ENCODE results near the gene DNAJB13.

Gene DNAJB13

GRCh38 chr11:73946798-73947458, 3.9 kb upstream of the DNAJB13 start:
- no peaks in the 10 kb centered on the region for H3F3A ChIP-seq (ENCODE audit: insufficient read depth, low read length)
- no peak overlapping the region for H3K27ac ChIP-seq (ENCODE audit: low read length)
- H3K36me3 ChIP-seq (replicated peaks; ENCODE audit: insufficient read depth, low read length) = no peaks in the 10 kb centered on the region
- TF ChIP-seq, protein P1, sequence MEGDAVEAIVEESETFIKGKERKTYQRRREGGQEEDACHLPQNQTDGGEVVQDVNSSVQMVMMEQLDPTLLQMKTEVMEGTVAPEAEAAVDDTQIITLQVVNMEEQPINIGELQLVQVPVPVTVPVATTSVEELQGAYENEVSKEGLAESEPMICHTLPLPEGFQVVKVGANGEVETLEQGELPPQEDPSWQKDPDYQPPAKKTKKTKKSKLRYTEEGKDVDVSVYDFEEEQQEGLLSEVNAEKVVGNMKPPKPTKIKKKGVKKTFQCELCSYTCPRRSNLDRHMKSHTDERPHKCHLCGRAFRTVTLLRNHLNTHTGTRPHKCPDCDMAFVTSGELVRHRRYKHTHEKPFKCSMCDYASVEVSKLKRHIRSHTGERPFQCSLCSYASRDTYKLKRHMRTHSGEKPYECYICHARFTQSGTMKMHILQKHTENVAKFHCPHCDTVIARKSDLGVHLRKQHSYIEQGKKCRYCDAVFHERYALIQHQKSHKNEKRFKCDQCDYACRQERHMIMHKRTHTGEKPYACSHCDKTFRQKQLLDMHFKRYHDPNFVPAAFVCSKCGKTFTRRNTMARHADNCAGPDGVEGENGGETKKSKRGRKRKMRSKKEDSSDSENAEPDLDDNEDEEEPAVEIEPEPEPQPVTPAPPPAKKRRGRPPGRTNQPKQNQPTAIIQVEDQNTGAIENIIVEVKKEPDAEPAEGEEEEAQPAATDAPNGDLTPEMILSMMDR (IDR thresholded peaks at IDR 0.05; ENCODE audit: low read length) = no peak
- TF ChIP-seq EZH2phosphoT487 (IDR thresholded peaks at IDR 0.05; ENCODE audit: low read length) = no peak
- no peak for TF ChIP-seq EZH2 (optimal IDR thresholded peaks at IDR 0.05; ENCODE audit: low read depth, low read length)
- no peak for DNase-seq
- H3K79me2 ChIP-seq (ENCODE audit: low read length) = no peaks in the 10 kb centered on the region
- H3K4me3 ChIP-seq (ENCODE audit: low read length) = no peak overlapping the region
- no peaks in the 10 kb centered on the region for H3K27me3 ChIP-seq (replicated peaks; ENCODE audit: insufficient read depth, low read length)
- H3K4me1 ChIP-seq (ENCODE audit: low read length) = no peaks in the 10 kb centered on the region
- no peak overlapping the region for H2AFZ ChIP-seq (ENCODE audit: low read length)
- H3K4me2 ChIP-seq (ENCODE audit: low read depth, low read length) = no peak overlapping the region
- no peaks in the 10 kb centered on the region for H4K20me1 ChIP-seq (ENCODE audit: insufficient read depth, low read length)
- H3K9me3 ChIP-seq (replicated peaks; ENCODE audit: insufficient read depth, low read length) = no peaks in the 10 kb centered on the region
- H3K9ac ChIP-seq (ENCODE audit: low read length) = no peak overlapping the region
- H3K9me2 ChIP-seq (replicated peaks; ENCODE audit: insufficient read depth, low read length) = no peaks in the 10 kb centered on the region

DNA sequence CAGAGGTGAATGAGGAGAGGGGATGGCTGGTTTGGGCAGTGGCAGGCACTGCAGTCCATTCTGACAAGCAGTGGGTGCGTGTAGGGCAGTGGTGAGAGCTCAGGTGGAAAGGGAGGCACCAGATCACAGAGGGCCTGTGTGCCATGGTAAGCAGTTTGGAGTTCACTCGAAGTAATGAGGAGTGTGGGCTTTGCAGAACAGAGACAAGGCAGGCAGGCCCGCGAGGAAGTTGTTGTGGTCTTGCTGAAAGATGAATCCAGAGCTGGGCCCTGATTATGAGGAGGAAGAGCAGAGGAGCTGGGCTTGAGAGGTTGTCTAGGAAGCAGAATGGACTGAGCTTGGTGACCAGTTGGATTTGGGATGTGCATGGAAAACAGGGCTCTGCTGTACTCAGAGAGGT, 1.6 kb upstream of the DNAJB13 start:
- TF ChIP-seq, protein P1 (IDR thresholded peaks at IDR 0.05; ENCODE audit: low read length) = no peak
- no peak for TF ChIP-seq EZH2phosphoT487 (IDR thresholded peaks at IDR 0.05; ENCODE audit: low read length)
- no peak for TF ChIP-seq EZH2 (optimal IDR thresholded peaks at IDR 0.05; ENCODE audit: low read depth, low read length)
- no peak for DNase-seq
- no peak overlapping the region for H3K9ac ChIP-seq (ENCODE audit: low read length)

DNA sequence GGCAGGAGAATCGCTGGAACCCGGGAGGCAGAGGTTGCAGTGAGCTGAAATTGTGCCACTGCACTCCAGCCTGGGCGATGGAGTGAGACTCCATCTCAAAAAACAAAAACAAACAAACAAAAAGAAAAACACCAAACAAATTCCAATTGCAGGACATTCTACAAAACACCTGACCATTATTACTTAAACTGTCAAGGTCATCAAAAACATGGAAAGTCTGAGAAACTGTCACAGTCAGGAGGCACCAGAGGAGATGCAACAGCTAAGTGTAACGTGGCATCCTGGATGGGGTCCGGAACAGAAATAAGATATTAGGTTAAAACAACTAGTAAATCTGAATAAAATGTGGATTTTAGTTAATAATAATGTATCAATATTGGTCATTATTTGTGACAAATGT, 914 bp upstream of the DNAJB13 start:
- Histone ChIP-seq H3K27ac (ENCODE audit: low read length) (no peak overlapping the region), H3K27me3 (replicated peaks; ENCODE audit: insufficient read depth, low read length) (no peaks in the 10 kb centered on the region), H3K9me3 (replicated peaks; ENCODE audit: insufficient read depth, low read length) (no peaks in the 10 kb centered on the region), H3K9ac (ENCODE audit: low read length) (no peak overlapping the region), H3K4me3 (ENCODE audit: low read length) (no peak overlapping the region), H3K4me1 (ENCODE audit: low read length) (no peaks in the 10 kb centered on the region), H3F3A (ENCODE audit: insufficient read depth, low read length) (no peaks in the 10 kb centered on the region), H3K79me2 (ENCODE audit: low read length) (no peaks in the 10 kb centered on the region), H3K4me2 (ENCODE audit: low read depth, low read length) (no peak overlapping the region), H4K20me1 (ENCODE audit: insufficient read depth, low read length) (no peaks in the 10 kb centered on the region), H3K36me3 (replicated peaks; ENCODE audit: insufficient read depth, low read length) (no peaks in the 10 kb centered on the region), H2AFZ (ENCODE audit: low read length) (no peak overlapping the region), H3K9me2 (replicated peaks; ENCODE audit: insufficient read depth, low read length) (no peaks in the 10 kb centered on the region)
- DNase-seq = no peak
- TF ChIP-seq, protein P1 (IDR thresholded peaks at IDR 0.05; ENCODE audit: low read length) = no peak
- TF ChIP-seq EZH2phosphoT487 (IDR thresholded peaks at IDR 0.05; ENCODE audit: low read length) = no peak
- no peak for TF ChIP-seq EZH2 (optimal IDR thresholded peaks at IDR 0.05; ENCODE audit: low read depth, low read length)

More for the DNA sequence above, 1.6 kb upstream of the DNAJB13 start:
- Histone ChIP-seq H2AFZ (ENCODE audit: low read length) (no peak overlapping the region), H3K9me3 (replicated peaks; ENCODE audit: insufficient read depth, low read length) (no peaks in the 10 kb centered on the region), H3K79me2 (ENCODE audit: low read length) (no peaks in the 10 kb centered on the region), H4K20me1 (ENCODE audit: insufficient read depth, low read length) (no peaks in the 10 kb centered on the region), H3K4me3 (ENCODE audit: low read length) (no peak overlapping the region), H3K27me3 (replicated peaks; ENCODE audit: insufficient read depth, low read length) (no peaks in the 10 kb centered on the region), H3F3A (ENCODE audit: insufficient read depth, low read length) (no peaks in the 10 kb centered on the region), H3K4me2 (ENCODE audit: low read depth, low read length) (no peak overlapping the region), H3K27ac (ENCODE audit: low read length) (no peak overlapping the region), H3K9me2 (replicated peaks; ENCODE audit: insufficient read depth, low read length) (no peaks in the 10 kb centered on the region), H3K4me1 (ENCODE audit: low read length) (no peaks in the 10 kb centered on the region), H3K36me3 (replicated peaks; ENCODE audit: insufficient read depth, low read length) (no peaks in the 10 kb centered on the region)
